ENCODE results near the gene SLC38A6. TPM values are rescaled to one million over a fixed set of nuclear protein-coding genes. Genes with fewer than 3 reads are reported as not detected.

The SLC38A6 gene
- total and polyA plus RNA-seq, 9 of the 15 experiments (the other 6 are each of a cell fraction or from before 2014, with no cell fraction given), result 9.8 to 40.3 (median 17.6) TPM

DNA sequence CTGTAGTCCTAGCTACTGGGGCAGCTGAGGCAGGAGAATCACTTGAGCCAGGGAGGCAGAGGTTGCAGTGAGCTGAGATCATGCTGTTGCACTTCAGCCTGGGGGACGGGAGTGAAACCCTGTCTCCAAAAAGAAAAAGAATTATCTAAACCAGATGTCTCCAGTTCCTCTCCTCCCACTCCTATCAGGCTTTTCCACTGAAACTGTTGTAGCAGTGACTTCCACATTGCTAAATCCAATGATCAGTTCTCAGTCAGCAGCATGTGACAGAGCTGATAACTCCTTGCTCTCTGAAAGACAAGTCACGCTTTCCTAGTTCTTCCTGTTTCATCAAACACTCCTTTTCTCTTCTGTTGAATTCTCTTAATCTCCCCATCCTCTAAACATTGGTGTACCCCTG lies 8.6 kb downstream of the SLC38A6 start (continued):
- TF ChIP-seq, protein P1, sequence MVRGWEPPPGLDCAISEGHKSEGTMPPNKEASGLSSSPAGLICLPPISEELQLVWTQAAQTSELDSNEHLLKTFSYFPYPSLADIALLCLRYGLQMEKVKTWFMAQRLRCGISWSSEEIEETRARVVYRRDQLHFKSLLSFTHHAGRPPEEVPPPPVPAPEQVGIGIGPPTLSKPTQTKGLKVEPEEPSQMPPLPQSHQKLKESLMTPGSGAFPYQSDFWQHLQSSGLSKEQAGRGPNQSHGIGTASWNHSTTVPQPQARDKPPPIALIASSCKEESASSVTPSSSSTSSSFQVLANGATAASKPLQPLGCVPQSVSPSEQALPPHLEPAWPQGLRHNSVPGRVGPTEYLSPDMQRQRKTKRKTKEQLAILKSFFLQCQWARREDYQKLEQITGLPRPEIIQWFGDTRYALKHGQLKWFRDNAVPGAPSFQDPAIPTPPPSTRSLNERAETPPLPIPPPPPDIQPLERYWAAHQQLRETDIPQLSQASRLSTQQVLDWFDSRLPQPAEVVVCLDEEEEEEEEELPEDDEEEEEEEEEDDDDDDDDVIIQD (CRISPR knock-in tag; IDR thresholded peaks at IDR 0.05), result no peak
- TF ChIP-seq BDP1 (IDR thresholded peaks at IDR 0.05; ENCODE audit: insufficient read depth, insufficient read length) (no peak), ZNF146 (CRISPR knock-in tag; IDR thresholded peaks at IDR 0.05; ENCODE audit: unreplicated experiment) (no peak), RBFOX2 (IDR thresholded peaks at IDR 0.05; ENCODE audit: low read depth, low read length) (no peak), ZFP36 (IDR thresholded peaks at IDR 0.05; ENCODE audit: low read depth, low read length, partially characterized antibody) (no peak), GABPA (tag; conservative IDR thresholded peaks at IDR 0.05; ENCODE audit: low read depth) (no peak), POLR2H (tag; IDR thresholded peaks at IDR 0.05; ENCODE audit: low read depth) (no peak), HIVEP1 (CRISPR knock-in tag; IDR thresholded peaks at IDR 0.05) (no peak), BRF1 (IDR thresholded peaks at IDR 0.05; ENCODE audit: borderline replicate concordance, extremely low read depth, insufficient read length) (no peak), GTF2A2 (tag; IDR thresholded peaks at IDR 0.05) (no peak), HDAC3 (IDR thresholded peaks at IDR 0.05; ENCODE audit: borderline replicate concordance, partially characterized antibody) (peak; percentile 78), ZNF212 (CRISPR knock-in tag; IDR thresholded peaks at IDR 0.05) (no peak), NUFIP1 (IDR thresholded peaks at IDR 0.05; ENCODE audit: partially characterized antibody) (no peak), FOXJ2 (tag; IDR thresholded peaks at IDR 0.05) (no peak), ARID2 (IDR thresholded peaks at IDR 0.05) (no peak), ZNF274 (IDR thresholded peaks at IDR 0.05; ENCODE audit: borderline replicate concordance, low read depth, low read length) (peak; percentile 43; the same call in 1 of the 2 replicates), ZNF507 (tag; conservative IDR thresholded peaks at IDR 0.05) (no peak), ZNF644 (tag; IDR thresholded peaks at IDR 0.05; ENCODE audit: low read depth) (no peak), ZNF79 (CRISPR knock-in tag; IDR thresholded peaks at IDR 0.05; ENCODE audit: low read depth) (no peak)
- TF ChIP-seq, protein P2, sequence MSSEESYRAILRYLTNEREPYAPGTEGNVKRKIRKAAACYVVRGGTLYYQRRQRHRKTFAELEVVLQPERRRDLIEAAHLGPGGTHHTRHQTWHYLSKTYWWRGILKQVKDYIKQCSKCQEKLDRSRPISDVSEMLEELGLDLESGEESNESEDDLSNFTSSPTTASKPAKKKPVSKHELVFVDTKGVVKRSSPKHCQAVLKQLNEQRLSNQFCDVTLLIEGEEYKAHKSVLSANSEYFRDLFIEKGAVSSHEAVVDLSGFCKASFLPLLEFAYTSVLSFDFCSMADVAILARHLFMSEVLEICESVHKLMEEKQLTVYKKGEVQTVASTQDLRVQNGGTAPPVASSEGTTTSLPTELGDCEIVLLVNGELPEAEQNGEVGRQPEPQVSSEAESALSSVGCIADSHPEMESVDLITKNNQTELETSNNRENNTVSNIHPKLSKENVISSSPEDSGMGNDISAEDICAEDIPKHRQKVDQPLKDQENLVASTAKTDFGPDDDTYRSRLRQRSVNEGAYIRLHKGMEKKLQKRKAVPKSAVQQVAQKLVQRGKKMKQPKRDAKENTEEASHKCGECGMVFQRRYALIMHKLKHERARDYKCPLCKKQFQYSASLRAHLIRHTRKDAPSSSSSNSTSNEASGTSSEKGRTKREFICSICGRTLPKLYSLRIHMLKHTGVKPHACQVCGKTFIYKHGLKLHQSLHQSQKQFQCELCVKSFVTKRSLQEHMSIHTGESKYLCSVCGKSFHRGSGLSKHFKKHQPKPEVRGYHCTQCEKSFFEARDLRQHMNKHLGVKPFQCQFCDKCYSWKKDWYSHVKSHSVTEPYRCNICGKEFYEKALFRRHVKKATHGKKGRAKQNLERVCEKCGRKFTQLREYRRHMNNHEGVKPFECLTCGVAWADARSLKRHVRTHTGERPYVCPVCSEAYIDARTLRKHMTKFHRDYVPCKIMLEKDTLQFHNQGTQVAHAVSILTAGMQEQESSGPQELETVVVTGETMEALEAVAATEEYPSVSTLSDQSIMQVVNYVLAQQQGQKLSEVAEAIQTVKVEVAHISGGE (CRISPR knock-in tag; IDR thresholded peaks at IDR 0.05), result peak in 1 of 3 experiments; percentile 55; a peak in 1 of 6 replicates
- TF ChIP-seq, protein P3, sequence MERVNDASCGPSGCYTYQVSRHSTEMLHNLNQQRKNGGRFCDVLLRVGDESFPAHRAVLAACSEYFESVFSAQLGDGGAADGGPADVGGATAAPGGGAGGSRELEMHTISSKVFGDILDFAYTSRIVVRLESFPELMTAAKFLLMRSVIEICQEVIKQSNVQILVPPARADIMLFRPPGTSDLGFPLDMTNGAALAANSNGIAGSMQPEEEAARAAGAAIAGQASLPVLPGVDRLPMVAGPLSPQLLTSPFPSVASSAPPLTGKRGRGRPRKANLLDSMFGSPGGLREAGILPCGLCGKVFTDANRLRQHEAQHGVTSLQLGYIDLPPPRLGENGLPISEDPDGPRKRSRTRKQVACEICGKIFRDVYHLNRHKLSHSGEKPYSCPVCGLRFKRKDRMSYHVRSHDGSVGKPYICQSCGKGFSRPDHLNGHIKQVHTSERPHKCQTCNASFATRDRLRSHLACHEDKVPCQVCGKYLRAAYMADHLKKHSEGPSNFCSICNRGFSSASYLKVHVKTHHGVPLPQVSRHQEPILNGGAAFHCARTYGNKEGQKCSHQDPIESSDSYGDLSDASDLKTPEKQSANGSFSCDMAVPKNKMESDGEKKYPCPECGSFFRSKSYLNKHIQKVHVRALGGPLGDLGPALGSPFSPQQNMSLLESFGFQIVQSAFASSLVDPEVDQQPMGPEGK (CRISPR knock-in tag; IDR thresholded peaks at IDR 0.05; ENCODE audit: borderline replicate concordance), result no peak
- TF ChIP-seq, protein P4, sequence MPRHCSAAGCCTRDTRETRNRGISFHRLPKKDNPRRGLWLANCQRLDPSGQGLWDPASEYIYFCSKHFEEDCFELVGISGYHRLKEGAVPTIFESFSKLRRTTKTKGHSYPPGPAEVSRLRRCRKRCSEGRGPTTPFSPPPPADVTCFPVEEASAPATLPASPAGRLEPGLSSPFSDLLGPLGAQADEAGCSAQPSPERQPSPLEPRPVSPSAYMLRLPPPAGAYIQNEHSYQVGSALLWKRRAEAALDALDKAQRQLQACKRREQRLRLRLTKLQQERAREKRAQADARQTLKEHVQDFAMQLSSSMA (CRISPR knock-in tag; IDR thresholded peaks at IDR 0.05), result no peak

Measured in K562 (cell line).